WTC11 (cell line): ENCODE data around the gene R3HDML. TPM values are rescaled to one million over a fixed set of nuclear protein-coding genes. Genes with fewer than 3 reads are reported as not detected.
A peak's percentile ranks its signal among the peaks of the same experiment; 100 is the strongest.

Experiments
- ATAC-seq: fragments of 200-7000 bp; cut with Tn5 transposase; 2 replicates; pipeline ENCODE4 v1.10.0; 2021; ENCODE audit warnings: mild to moderate bottlenecking, moderate library complexity
- CTCF ChIA-PET: fragments of 300-600 bp; sonication (Branson Sonifier 250); formaldehyde crosslinking; loops from one replicate; lab custom pipeline; 2021; ENCODE audit warnings: antibody characterized with exemption; lab: Charles Lee
- POLR2A ChIA-PET: fragments of 350-600 bp; sonication (Branson Sonifier 250); formaldehyde crosslinking; loops from one replicate; lab custom pipeline; 2021; ENCODE audit warnings: antibody characterized with exemption; lab: Charles Lee
- DNase-seq: peaks from one replicate; pipeline ENCODE4 v3.0.0; 2021; ENCODE audit warnings: low spot score
- H3K27ac Mint-ChIP-seq: 2 replicates; pipeline ENCODE4 v1.8.0; 2021; ENCODE audit warnings: mixed read lengths
- H3K27me3 Mint-ChIP-seq: 2 replicates; pipeline ENCODE4 v1.8.0; 2021; ENCODE audit warnings: low read depth, mild to moderate bottlenecking, moderate library complexity, mixed read lengths
- H3K36me3 Mint-ChIP-seq: 2 replicates; pipeline ENCODE4 v1.8.0; 2021; ENCODE audit warnings: mixed read lengths
- H3K4me1 Mint-ChIP-seq: 2 replicates; pipeline ENCODE4 v1.8.0; 2022; ENCODE audit warnings: mixed read lengths
- H3K4me3 Mint-ChIP-seq: 2 replicates; pipeline ENCODE4 v1.8.0; 2021; ENCODE audit warnings: mild to moderate bottlenecking, moderate library complexity, mixed read lengths
- H3K9me3 Mint-ChIP-seq: 2 replicates; pipeline ENCODE4 v1.8.0; 2021; ENCODE audit warnings: mixed read lengths
- CBFB ChIP-seq: sonication (generic); formaldehyde crosslinking; IDR thresholded peaks from 2 replicates; pipeline ENCODE4 v1.8.1; 2022; ENCODE audit warnings: mild to moderate bottlenecking, low read depth, missing genetic modification reagents
- CREB1 ChIP-seq: sonication (generic); formaldehyde crosslinking; IDR thresholded peaks from 2 replicates; pipeline ENCODE4 v1.8.0; 2023; ENCODE audit warnings: mild to moderate bottlenecking, missing genetic modification reagents
- CREM ChIP-seq: sonication (generic); formaldehyde crosslinking; IDR thresholded peaks from 2 replicates; pipeline ENCODE4 v1.8.1; 2022; ENCODE audit warnings: mild to moderate bottlenecking, missing genetic modification reagents, moderate library complexity
- CTCF ChIP-seq: fragments of 200-600 bp; IDR thresholded peaks from 2 replicates; pipeline ENCODE4 v1.8.0; 2022; ENCODE audit warnings: antibody characterized with exemption
- ELF4 ChIP-seq: sonication (generic); formaldehyde crosslinking; IDR thresholded peaks from 2 replicates; pipeline ENCODE4 v1.8.1; 2022; ENCODE audit warnings: low read depth, mild to moderate bottlenecking, moderate library complexity, missing genetic modification reagents
- ERG ChIP-seq: fragments of 250-450 bp; sonication (Bioruptor Pico); IDR thresholded peaks from 2 replicates; pipeline ENCODE4 v1.8.0; 2021; ENCODE audit warnings: mild to moderate bottlenecking
- ESRRA ChIP-seq: sonication (generic); formaldehyde crosslinking; IDR thresholded peaks from 2 replicates; pipeline ENCODE4 v1.8.1; 2022; ENCODE audit warnings: mild to moderate bottlenecking, missing genetic modification reagents, borderline replicate concordance
- GTF2I ChIP-seq: fragments of 250-450 bp; sonication (Bioruptor Pico); conservative IDR thresholded peaks from 2 replicates; pipeline ENCODE4 v1.4.0; 2021; ENCODE audit warnings: mild to moderate bottlenecking
- HMGXB4 ChIP-seq: sonication (generic); formaldehyde crosslinking; IDR thresholded peaks from 2 replicates; pipeline ENCODE4 v1.8.1; 2023; ENCODE audit warnings: mild to moderate bottlenecking, moderate library complexity, missing genetic modification reagents
- KAT7 ChIP-seq: sonication (generic); formaldehyde crosslinking; IDR thresholded peaks from 2 replicates; pipeline ENCODE4 v1.8.1; 2023; ENCODE audit warnings: missing genetic modification reagents, mild to moderate bottlenecking, borderline replicate concordance
- MYBL2 ChIP-seq: sonication (generic); formaldehyde crosslinking; IDR thresholded peaks from 2 replicates; pipeline ENCODE4 v1.8.1; 2023; ENCODE audit warnings: mild to moderate bottlenecking, moderate library complexity, missing genetic modification reagents
- NFE2L1 ChIP-seq: sonication (generic); formaldehyde crosslinking; IDR thresholded peaks from 2 replicates; pipeline ENCODE4 v1.8.1; 2023; ENCODE audit warnings: missing genetic modification reagents
- NFYB ChIP-seq: sonication (generic); formaldehyde crosslinking; conservative IDR thresholded peaks from 2 replicates; pipeline ENCODE4 v1.8.0; 2022; ENCODE audit warnings: low read depth, missing genetic modification reagents
- SMAD3 ChIP-seq: sonication (generic); formaldehyde crosslinking; IDR thresholded peaks from 2 replicates; pipeline ENCODE4 v1.8.0; 2022; ENCODE audit warnings: missing genetic modification reagents, mild to moderate bottlenecking, borderline replicate concordance
- SMAD4 ChIP-seq: sonication (generic); formaldehyde crosslinking; IDR thresholded peaks from 2 replicates; pipeline ENCODE4 v1.8.0; 2022; ENCODE audit warnings: mild to moderate bottlenecking, missing genetic modification reagents
- SP1 ChIP-seq: sonication (generic); formaldehyde crosslinking; conservative IDR thresholded peaks from 2 replicates; pipeline ENCODE4 v1.8.1; 2022; ENCODE audit warnings: missing genetic modification reagents
- TCF7 ChIP-seq: sonication (generic); formaldehyde crosslinking; IDR thresholded peaks from 2 replicates; pipeline ENCODE4 v1.8.0; 2022; ENCODE audit warnings: mild to moderate bottlenecking, low read depth, missing genetic modification reagents, moderate library complexity
- USF2 ChIP-seq: sonication (generic); formaldehyde crosslinking; IDR thresholded peaks from 2 replicates; pipeline ENCODE4 v1.8.1; 2023; ENCODE audit warnings: mild to moderate bottlenecking, missing genetic modification reagents, moderate library complexity
- ZBTB21 ChIP-seq: sonication (generic); formaldehyde crosslinking; IDR thresholded peaks from 2 replicates; pipeline ENCODE4 v1.8.1; 2023; ENCODE audit warnings: mild to moderate bottlenecking, missing genetic modification reagents, borderline replicate concordance
- ZBTB43 ChIP-seq: sonication (generic); formaldehyde crosslinking; IDR thresholded peaks from 2 replicates; pipeline ENCODE4 v1.8.1; 2023; ENCODE audit warnings: mild to moderate bottlenecking, missing genetic modification reagents
- ZNF219 ChIP-seq: sonication (generic); formaldehyde crosslinking; IDR thresholded peaks from 2 replicates; pipeline ENCODE4 v1.8.0; 2023; ENCODE audit warnings: missing genetic modification reagents, mild to moderate bottlenecking, borderline replicate concordance
- ZNF232 ChIP-seq: sonication (generic); formaldehyde crosslinking; IDR thresholded peaks from 2 replicates; pipeline ENCODE4 v1.8.0; 2022; ENCODE audit warnings: mild to moderate bottlenecking, missing genetic modification reagents
- ZNF263 ChIP-seq: sonication (generic); formaldehyde crosslinking; IDR thresholded peaks from 2 replicates; pipeline ENCODE4 v1.8.1; 2022; ENCODE audit warnings: low read depth, mild to moderate bottlenecking, moderate library complexity, missing genetic modification reagents
- ZNF281 ChIP-seq: sonication (generic); formaldehyde crosslinking; IDR thresholded peaks from 2 replicates; pipeline ENCODE4 v1.8.0; 2023; ENCODE audit warnings: mild to moderate bottlenecking, missing genetic modification reagents
- ZNF423 ChIP-seq: fragments of 250-450 bp; sonication (Bioruptor Pico); IDR thresholded peaks from 2 replicates; pipeline ENCODE4 v2.1.2; 2022; ENCODE audit warnings: mild to moderate bottlenecking, moderate library complexity
- total RNA-seq: library from RNA; stranded (reverse); gene quantifications from 3 replicates; pipeline ENCODE4 v1.2.3, GENCODE V29; 2021

R3HDML gene
- total RNA-seq, 1 experiment from 2014 or later: not detected

- peaks cover 7% of the 10 kb centered on the region for H3K4me1 Mint-ChIP-seq
- H3K9me3 Mint-ChIP-seq: no peaks in the 10 kb centered on the region
- TF ChIP-seq SP1 (CRISPR knock-in tag) (peak; percentile 32; the same call in 1 of the 2 replicates), ZNF263 (CRISPR knock-in tag) (no peak), CREB1 (CRISPR knock-in tag) (0 out of 2 replicates have a peak, but pooled peaks have one; percentile 34), TCF7 (CRISPR knock-in tag) (no peak), CREM (CRISPR knock-in tag) (0 out of 2 replicates have a peak, but pooled peaks have one; percentile 39), ZNF423 (CRISPR knock-in tag) (0 out of 2 replicates have a peak, but pooled peaks have one; percentile 56), CTCF (peak; percentile 78), ZBTB21 (CRISPR knock-in tag) (0 out of 2 replicates have a peak, but pooled peaks have one; percentile 41), HMGXB4 (peak; percentile 54; the same call in 1 of the 2 replicates), ERG (CRISPR knock-in tag) (no peak), USF2 (0 out of 2 replicates have a peak, but pooled peaks have one; percentile 17), NFYB (CRISPR knock-in tag) (peak; percentile 71), ZNF232 (peak; percentile 53; the same call in 1 of the 2 replicates), GTF2I (CRISPR knock-in tag) (peak; percentile 96)
- CTCF ChIA-PET: interaction anchor here (0.6 to 4.7 kb wide), 36 partner anchors 8 to 254 kb away, joined by 3 to 40 read pairs (median 4); partner anchors contain the start of genes FITM2, GDAP1L1, OSER1 and SERINC3
- peak overlapping the region; percentile 11; the same call in 1 of the 2 replicates for H3K27ac Mint-ChIP-seq
- POLR2A ChIA-PET: interaction anchor here (0.5 to 0.6 kb wide), 2 partner anchors 165 to 181 kb away, joined by 3 read pairs; no protein-coding TSS in a partner anchor
- peak; percentile 96 for ATAC-seq
- no peaks in the 10 kb centered on the region for H3K36me3 Mint-ChIP-seq
- DNase-seq: peak; percentile 95
- peaks cover 13% of the 10 kb centered on the region for H3K27me3 Mint-ChIP-seq
- H3K4me3 Mint-ChIP-seq: peak overlapping the region; percentile 57
Measured at GRCh38 chr20:44388466-44389023, 51.7 kb downstream of the R3HDML start.

- POLR2A ChIA-PET: no interaction called here
- Mint-ChIP-seq H3K27ac (no peak overlapping the region), H3K4me1 (peaks cover 7% of the 10 kb centered on the region)
- TF ChIP-seq ZBTB43 (CRISPR knock-in tag): no peak
- TF ChIP-seq ELF4 (CRISPR knock-in tag): no peak
- no peak for TF ChIP-seq ZNF281 (CRISPR knock-in tag)
- no peak for TF ChIP-seq SMAD4
- no peak for TF ChIP-seq MYBL2
- TF ChIP-seq KAT7: no peak
- TF ChIP-seq ESRRA (CRISPR knock-in tag): no peak
- no peak for TF ChIP-seq SP1 (CRISPR knock-in tag)
- no peak for TF ChIP-seq NFE2L1
- no peak for TF ChIP-seq SMAD3 (CRISPR knock-in tag)
- no peak for TF ChIP-seq CBFB (CRISPR knock-in tag)
- no peak for TF ChIP-seq ZNF219
Measured at GRCh38 chr20:44389871-44390270, 53.0 kb downstream of the R3HDML start.

More at GRCh38 chr20:44389871-44390270, 53.0 kb downstream of the R3HDML start:
- DNase-seq (no peak), ATAC-seq (no peak)
- H3K9me3 Mint-ChIP-seq: no peaks in the 10 kb centered on the region
- H3K4me3 Mint-ChIP-seq: no peak overlapping the region
- H3K27me3 Mint-ChIP-seq: peaks cover 13% of the 10 kb centered on the region
- H3K36me3 Mint-ChIP-seq: no peaks in the 10 kb centered on the region
- CTCF ChIA-PET: interaction anchor here (0.5 to 4.7 kb wide), 6 partner anchors 10 to 220 kb away, joined by 3 to 40 read pairs (median 8); no protein-coding TSS in a partner anchor
